ENCODE measurements around the gene MSL3B.

Gene MSL3B

DNA sequence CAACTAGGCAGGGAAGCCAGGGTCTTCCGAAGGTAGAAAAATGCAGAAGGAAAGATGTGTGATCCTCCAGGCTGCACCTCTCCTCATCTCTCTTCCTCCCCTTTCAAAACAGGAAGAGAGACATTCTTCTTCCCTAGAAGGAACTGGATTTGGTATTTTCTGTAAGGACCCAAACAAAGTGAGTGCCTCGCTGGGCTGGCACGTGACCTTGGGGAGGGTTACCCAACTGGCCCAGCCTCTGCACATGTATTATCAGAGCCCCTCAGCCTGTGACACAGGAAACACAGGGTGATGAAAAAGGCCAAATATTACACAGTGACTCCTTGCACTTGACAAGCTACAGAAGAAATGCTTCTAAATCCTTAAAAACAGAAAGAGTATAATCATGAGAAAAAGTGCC lies 16.1 kb downstream of the MSL3B start:
- DNase-seq (ENCODE audit: low spot score): no peak

GRCh38 chr2:233851169-233851568 lies 17.0 kb downstream of the MSL3B start:
- DNase-seq (ENCODE audit: low spot score): no peak

DNA sequence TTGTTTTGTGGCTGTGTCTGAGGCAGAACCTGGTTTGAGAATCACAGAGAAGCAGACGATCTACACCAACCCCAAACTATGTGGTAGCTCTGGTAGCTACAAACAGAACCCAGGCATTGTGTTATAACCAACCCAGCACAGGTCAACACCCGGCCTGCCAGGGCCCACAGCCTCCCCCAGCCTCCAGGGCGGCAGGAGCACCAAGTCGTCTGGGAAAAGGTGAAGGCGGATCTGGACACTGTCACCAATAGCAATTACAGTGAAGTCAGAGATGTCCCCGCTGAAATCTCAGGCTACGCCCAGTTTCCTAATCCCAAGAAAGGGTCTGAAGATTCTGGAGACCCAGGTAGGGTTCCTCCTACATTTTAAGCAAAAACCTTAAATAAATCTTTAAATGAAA lies 17.4 kb downstream of the MSL3B start:
- DNase-seq (ENCODE audit: low spot score): no peak

GRCh38 chr2:233849607-233850271 lies 18.4 kb downstream of the MSL3B start:
- no peak for DNase-seq (ENCODE audit: low spot score)

- no peak for DNase-seq (ENCODE audit: low spot score)
Measured at GRCh38 chr2:233848276-233848675, 19.9 kb downstream of the MSL3B start.

DNA sequence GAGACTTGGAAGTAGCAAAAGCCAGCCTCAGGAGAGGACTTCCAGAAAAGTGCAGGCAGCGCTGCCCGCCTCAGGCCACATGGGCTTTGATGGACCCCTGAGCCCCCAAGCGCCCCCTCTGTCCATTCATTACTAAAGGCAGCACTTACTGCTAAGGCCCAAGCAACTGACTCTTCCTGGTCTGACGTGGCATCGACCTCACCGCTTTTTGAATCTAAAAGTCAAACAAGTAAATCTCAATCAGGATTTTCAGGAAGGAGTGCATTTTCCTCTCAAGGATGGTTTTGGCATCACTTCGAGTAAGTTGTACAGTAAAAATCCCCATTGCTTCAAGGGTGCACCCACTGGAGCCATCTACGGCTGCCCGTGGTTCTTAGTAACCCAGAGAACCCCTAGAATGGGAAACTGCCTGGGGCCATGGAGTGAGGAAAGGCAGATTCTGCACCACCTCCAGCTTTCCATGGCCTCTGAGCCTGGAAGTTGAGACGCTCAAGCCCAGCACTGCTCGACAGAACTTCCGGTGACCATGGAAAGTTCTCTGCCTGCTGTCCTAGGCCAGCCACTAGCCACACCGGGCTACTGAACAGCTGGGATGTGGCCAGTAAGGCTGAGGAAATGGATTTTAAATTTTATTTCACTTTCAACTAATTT lies 20.8 kb downstream of the MSL3B start:
- no peak for DNase-seq (ENCODE audit: low spot score)

- no peak for DNase-seq (ENCODE audit: low spot score)
Measured at GRCh38 chr2:233846387-233847247, 21.6 kb downstream of the MSL3B start.

DNA sequence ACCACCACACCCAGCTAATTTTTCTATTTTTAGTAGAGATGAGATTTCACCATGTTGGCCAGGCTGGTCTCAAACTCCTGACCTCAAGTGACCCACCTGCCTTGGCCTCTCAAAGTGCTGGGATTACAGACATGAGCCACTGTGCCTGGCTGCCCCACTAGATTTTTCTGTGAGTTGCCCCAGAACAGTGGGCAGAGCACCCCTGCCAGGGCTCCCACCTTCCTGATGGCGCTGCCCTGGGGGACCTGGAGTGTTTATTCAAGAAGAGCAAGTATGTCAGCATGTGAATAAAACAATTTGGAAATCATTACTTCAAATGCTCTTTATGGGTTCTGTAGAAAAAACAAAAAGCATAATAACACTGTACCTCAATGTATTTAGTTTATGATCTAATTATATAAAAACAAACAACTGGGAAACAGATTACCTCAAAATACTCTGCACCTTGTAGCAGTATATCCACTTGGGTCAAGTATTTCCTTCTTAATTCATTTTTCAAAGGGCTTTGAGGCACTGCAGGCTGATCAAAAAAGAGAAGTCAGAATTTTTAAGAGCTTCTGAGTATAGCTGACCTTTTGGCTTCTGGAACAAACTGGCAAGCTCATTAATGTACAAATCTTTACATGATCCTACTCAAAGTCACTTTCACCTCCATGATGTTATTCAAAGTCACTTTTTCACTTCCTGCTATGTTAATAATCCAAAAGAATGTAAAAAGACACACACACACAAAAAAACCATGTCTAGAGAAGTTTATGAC lies 22.7 kb downstream of the MSL3B start:
- DNase-seq (ENCODE audit: low spot score): no peak

DNA sequence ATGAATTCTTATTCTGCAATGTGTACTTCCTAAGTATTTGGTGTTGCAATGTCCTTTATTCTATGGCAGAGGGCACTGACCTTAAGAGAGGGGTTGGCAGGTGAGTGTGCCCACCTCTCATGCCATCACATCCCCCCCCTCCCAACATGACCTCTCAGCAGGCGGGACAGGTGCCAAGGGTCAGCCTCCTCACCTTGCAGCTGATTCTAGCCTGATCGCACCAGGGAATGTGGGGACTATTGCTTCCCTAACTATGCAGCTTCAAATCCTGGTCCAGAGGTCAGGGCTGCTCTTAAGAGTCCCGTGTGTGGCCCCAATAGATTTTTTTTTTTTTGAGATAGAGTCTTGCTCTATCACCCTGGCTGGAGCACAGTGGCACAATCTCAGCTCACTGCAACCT lies 23.4 kb downstream of the MSL3B start:
- DNase-seq (ENCODE audit: low spot score): no peak

GRCh38 chr2:233844064-233844807 lies 23.9 kb downstream of the MSL3B start:
- DNase-seq (ENCODE audit: low spot score): no peak

GRCh38 chr2:233841183-233841582 lies 27.0 kb downstream of the MSL3B start:
- no peak for DNase-seq (ENCODE audit: low spot score)

DNA sequence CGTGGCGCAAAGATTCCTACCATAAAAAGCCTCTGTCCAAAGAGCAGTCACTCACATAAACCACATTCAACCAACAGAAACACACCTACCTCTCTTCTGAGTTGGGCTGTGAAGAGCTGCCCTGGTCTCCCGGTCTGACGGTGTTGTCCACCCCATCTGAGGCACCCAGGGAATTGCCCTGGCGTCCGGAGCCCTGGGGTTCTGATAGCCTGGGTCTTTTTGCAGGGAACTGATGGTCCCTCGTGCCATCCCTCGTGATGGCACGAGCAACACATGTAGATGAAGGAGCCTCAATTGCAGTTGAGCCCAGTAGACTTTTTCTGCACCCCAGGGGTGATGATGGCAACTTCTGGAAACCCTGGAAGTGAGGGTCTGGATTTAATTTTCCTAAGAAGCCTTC lies 27.7 kb downstream of the MSL3B start:
- no peak for DNase-seq (ENCODE audit: low spot score)

- DNase-seq (ENCODE audit: low spot score): no peak
Measured at GRCh38 chr2:233839447-233839820, 28.8 kb downstream of the MSL3B start.

GRCh38 chr2:233838726-233839446 lies 29.3 kb downstream of the MSL3B start:
- DNase-seq (ENCODE audit: low spot score): no peak

DNA sequence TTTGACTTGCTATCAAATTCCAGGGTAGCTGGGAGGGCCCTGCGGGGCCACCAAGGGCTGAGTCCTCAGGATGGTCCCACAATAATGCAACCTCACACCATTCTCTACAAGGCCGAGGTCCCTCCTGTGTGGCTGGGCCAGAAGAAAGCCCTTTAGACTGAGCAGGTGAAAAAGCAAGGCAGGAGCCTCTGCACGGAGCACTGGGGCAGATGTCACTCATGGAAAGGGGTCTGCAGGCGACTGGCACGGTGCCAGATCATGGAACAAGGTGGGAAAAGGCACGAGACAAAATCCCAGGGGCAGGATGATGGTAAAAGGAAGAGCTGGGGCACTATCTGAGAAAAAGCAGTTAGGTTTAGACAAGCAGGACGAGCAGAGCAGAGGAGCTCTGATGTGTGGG lies 29.9 kb downstream of the MSL3B start:
- DNase-seq (ENCODE audit: low spot score): no peak

- DNase-seq (ENCODE audit: low spot score): no peak
Measured at GRCh38 chr2:233837694-233838229, 30.4 kb downstream of the MSL3B start.

DNA sequence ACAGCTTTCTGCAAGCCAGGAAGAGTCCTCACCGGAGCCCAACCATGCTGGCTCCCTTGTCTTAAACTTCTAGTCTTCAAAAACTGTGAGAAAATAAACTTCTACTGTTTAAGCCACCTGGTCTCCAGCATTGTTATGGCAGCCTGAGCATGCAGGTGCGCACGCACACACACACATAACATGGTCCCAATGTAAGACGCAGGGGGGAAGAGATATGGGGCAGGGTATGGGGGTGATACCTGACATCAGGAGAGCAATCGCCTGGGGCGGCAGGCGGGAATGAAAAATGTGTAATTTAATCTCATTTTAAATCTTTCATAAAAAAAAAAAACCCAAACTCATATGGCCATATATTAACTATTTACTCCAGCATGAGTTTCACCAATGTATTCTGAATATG lies 31.8 kb downstream of the MSL3B start:
- DNase-seq (ENCODE audit: low spot score): no peak

DNA sequence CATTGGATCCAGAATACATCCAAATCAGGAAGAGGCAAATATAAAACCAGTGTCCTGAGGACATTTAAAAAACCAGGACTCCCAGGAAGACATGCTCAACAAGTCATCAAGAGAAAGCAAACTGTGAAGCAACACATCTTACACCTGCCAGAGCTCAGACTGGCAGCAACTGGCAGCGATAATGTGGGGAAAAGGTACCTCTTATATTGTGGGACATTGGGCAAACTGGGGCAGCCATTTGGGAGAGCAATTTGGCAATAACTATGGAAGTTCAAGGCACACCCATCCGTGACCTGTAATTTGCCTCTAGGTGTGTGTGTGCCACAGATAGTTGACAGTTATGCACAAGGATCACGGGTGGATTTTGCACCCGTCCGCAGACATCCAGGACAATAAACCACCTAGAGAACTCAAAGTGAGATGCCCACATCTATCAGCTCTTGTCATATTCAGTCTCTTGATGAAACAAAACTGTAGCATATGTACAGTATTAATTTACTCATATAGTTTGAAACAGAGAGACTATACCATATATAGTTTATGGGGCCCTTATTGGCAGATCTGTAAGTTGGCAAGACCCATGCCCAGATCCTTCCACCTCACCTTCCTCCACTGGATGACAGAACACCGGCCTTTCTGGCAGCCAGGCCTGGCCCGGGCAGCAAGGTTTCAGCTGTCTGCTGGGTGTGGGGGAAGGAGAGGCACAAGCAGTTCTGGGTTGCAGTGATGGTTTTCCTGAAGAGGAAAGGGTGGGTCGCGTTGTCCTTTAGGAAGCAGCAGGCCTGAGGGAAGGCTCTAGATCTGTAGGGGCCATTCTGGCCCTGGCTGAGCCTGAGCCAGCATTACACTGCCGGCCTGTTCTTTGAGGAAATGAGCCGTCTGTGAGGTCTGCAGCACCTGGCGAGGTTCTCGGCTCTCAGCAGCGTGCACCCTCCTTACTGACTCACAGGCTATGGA lies 32.7 kb downstream of the MSL3B start:
- no peak for DNase-seq (ENCODE audit: low spot score)

- DNase-seq (ENCODE audit: low spot score): no peak
Measured at GRCh38 chr2:233833345-233833744, 34.8 kb downstream of the MSL3B start.
